IMR-90 (cell line): ENCODE measurements around the gene UBE2QL1. TPM values are rescaled to one million over a fixed set of nuclear protein-coding genes. Genes with fewer than 3 reads are reported as not detected.

Experiments used
- ATAC-seq: fragments of 200-7000 bp; cut with Tn5 transposase; 2 replicates; pipeline ENCODE4 v1.9.1; 2020; ENCODE audit warnings: low read depth, mild to moderate bottlenecking, moderate library complexity
- BruUV-seq: library from RNA; stranded (reverse); fragments of 400-500 nt; replicated peaks from 2 replicates; lab custom pipeline; 2021; lab: Mats Ljungman, UMichigan
- CTCF ChIA-PET: fragments of 300-600 bp; formaldehyde crosslinking; extraction: SDS; loops from one replicate; lab custom pipeline; 2021; ENCODE audit warnings: antibody characterized with exemption; lab: Yijun Ruan, JAX
- POLR2A ChIA-PET: fragments of 300-600 bp; sonication (Branson Sonifier 250); formaldehyde crosslinking; loops from one replicate; lab custom pipeline; 2022; ENCODE audit warnings: antibody characterized with exemption; ENCODE audit not compliant: unreplicated experiment; lab: Charles Lee
- DNase-seq: peaks from one replicate; pipeline ENCODE4 v3.0.0; 2013
- H2AFZ ChIP-seq: replicated peaks from 2 replicates; pipeline ENCODE3; 2013; ENCODE audit warnings: low read length, mild to moderate bottlenecking; ENCODE audit not compliant: poor library complexity
- H2AK5ac ChIP-seq: 2 replicates; pipeline ENCODE4 v1.6.1; 2013; ENCODE audit warnings: low read depth, low read length, inconsistent platforms
- H2AK9ac ChIP-seq: replicated peaks from 2 replicates; pipeline ENCODE3; 2013; ENCODE audit warnings: mild to moderate bottlenecking, low read depth, low read length, moderate library complexity; ENCODE audit not compliant: poor library complexity
- H2BK120ac ChIP-seq: 2 replicates; pipeline ENCODE4 v1.6.1; 2013; ENCODE audit warnings: low read depth, low read length, inconsistent platforms
- H2BK15ac ChIP-seq: 3 replicates; pipeline ENCODE4 v1.6.1; 2013; ENCODE audit warnings: low read depth, low read length, inconsistent platforms
- H2BK20ac ChIP-seq: 2 replicates; pipeline ENCODE4 v1.6.1; 2013; ENCODE audit warnings: low read depth, mild to moderate bottlenecking, inconsistent platforms, low read length, moderate library complexity
- H2BK5ac ChIP-seq: 2 replicates; pipeline ENCODE4 v1.6.1; 2013; ENCODE audit warnings: mild to moderate bottlenecking, low read depth, low read length, inconsistent platforms; ENCODE audit not compliant: poor library complexity, severe bottlenecking
- H3K14ac ChIP-seq: replicated peaks from 2 replicates; pipeline ENCODE4 v1.6.1; 2013; ENCODE audit warnings: low read depth, low read length, inconsistent platforms
- H3K18ac ChIP-seq: 2 replicates; pipeline ENCODE4 v1.6.1; 2013; ENCODE audit warnings: low read depth, low read length, control low read depth
- H3K23ac ChIP-seq: 2 replicates; pipeline ENCODE4 v1.6.1; 2013; ENCODE audit warnings: low read depth, low read length, inconsistent platforms
- H3K27ac ChIP-seq: 2 replicates; pipeline ENCODE4 v1.5.1; 2013; ENCODE audit warnings: mild to moderate bottlenecking, control low read depth, low read length; ENCODE audit not compliant: insufficient read depth
- H3K27me3 ChIP-seq: 2 replicates; pipeline ENCODE4 v1.6.1; 2013; ENCODE audit warnings: low read length; ENCODE audit not compliant: control insufficient read depth, insufficient read depth
- H3K36me3 ChIP-seq: 2 replicates; pipeline ENCODE4 v1.6.1; 2013; ENCODE audit warnings: low read length, mixed read lengths; ENCODE audit not compliant: control insufficient read depth, insufficient read depth
- H3K4ac ChIP-seq: 2 replicates; pipeline ENCODE4 v1.6.1; 2013; ENCODE audit warnings: low read depth, low read length, inconsistent platforms
- H3K4me1 ChIP-seq: 2 replicates; pipeline ENCODE4 v1.6.1; 2013; ENCODE audit warnings: low read length, mixed read lengths; ENCODE audit not compliant: control insufficient read depth, insufficient read depth
- H3K4me2 ChIP-seq: 2 replicates; pipeline ENCODE4 v1.6.1; 2013; ENCODE audit warnings: low read depth, mild to moderate bottlenecking, control low read depth, low read length, moderate library complexity
- H3K4me3 ChIP-seq: 2 replicates; pipeline ENCODE4 v1.5.1; 2013; ENCODE audit warnings: low read depth, mild to moderate bottlenecking, control low read depth, low read length, moderate library complexity; ENCODE audit not compliant: insufficient read depth
- H3K56ac ChIP-seq: 2 replicates; pipeline ENCODE4 v1.6.1; 2013; ENCODE audit warnings: low read length, inconsistent platforms; ENCODE audit not compliant: insufficient read depth; ENCODE audit errors: extremely low read depth
- H3K79me1 ChIP-seq, 2 experiments: 2 replicates each; pipeline ENCODE4 v1.6.1; 2013; ENCODE audit warnings: low read length in 2 of 2, inconsistent platforms in 1 of 2, low read depth in 1 of 2
- H3K9ac ChIP-seq: 2 replicates; pipeline ENCODE4 v1.6.1; 2013; ENCODE audit warnings: low read depth, low read length, control low read depth
- H3K9me1 ChIP-seq: 2 replicates; pipeline ENCODE4 v1.6.1; 2013; ENCODE audit warnings: low read length, inconsistent platforms; ENCODE audit not compliant: insufficient read depth
- H3K9me3 ChIP-seq: 2 replicates; pipeline ENCODE4 v1.6.1; 2013; ENCODE audit warnings: low read length; ENCODE audit not compliant: control insufficient read depth, insufficient read depth
- H4K20me1 ChIP-seq: 2 replicates; pipeline ENCODE4 v1.6.1; 2013; ENCODE audit warnings: low read length, inconsistent platforms; ENCODE audit not compliant: insufficient read depth
- H4K5ac ChIP-seq: 2 replicates; pipeline ENCODE4 v1.6.1; 2013; ENCODE audit warnings: mild to moderate bottlenecking, low read depth, low read length, control low read depth
- H4K8ac ChIP-seq, 2 experiments: 2 replicates each; pipeline ENCODE4 v1.6.1; 2013; ENCODE audit warnings: low read depth in 2 of 2, low read length in 2 of 2, control low read depth in 1 of 2, inconsistent platforms in 1 of 2
- H4K91ac ChIP-seq: 2 replicates; pipeline ENCODE4 v1.6.1; 2013; ENCODE audit warnings: low read depth, low read length, inconsistent platforms; ENCODE audit not compliant: insufficient read depth
- FOS ChIP-seq: fragments of 150-350 bp; IDR thresholded peaks from 2 replicates; pipeline ENCODE4 v1.6.1; 2016; ENCODE audit warnings: low read depth, low read length
- MAFK ChIP-seq: IDR thresholded peaks from 2 replicates; pipeline ENCODE4 v1.6.1; 2012; ENCODE audit warnings: low read depth, low read length, improper control_type of control experiment
- MXI1 ChIP-seq: IDR thresholded peaks from 2 replicates; pipeline ENCODE4 v1.6.1; 2012; ENCODE audit warnings: low read depth, mild to moderate bottlenecking, low read length, moderate library complexity, borderline replicate concordance
- POLR2A ChIP-seq: IDR thresholded peaks from 2 replicates; pipeline ENCODE4 v1.6.1; 2012; ENCODE audit warnings: mild to moderate bottlenecking, low read depth, low read length
- RAD21 ChIP-seq: IDR thresholded peaks from 2 replicates; pipeline ENCODE4 v1.6.1; 2012; ENCODE audit warnings: low read length, improper control_type of control experiment
- SMC3 ChIP-seq: fragments of 150-350 bp; IDR thresholded peaks from 2 replicates; pipeline ENCODE4 v1.6.1; 2016; ENCODE audit warnings: low read depth, mild to moderate bottlenecking, antibody characterized with exemption, low read length, moderate library complexity
- WGBS, 2 experiments: methylation state at CpG; one replicate each; pipeline versions ENCODE4 v1.1.5 to v1.1.7; 2013; ENCODE audit warnings: missing lambda C conversion rate in 2 of 2; ENCODE audit not compliant: insufficient read length in 1 of 2; ENCODE audit errors: extremely low coverage in 2 of 2; 5-methylcytosine and 5-hydroxymethylcytosine counted together
- dilution Hi-C: fragments of 300-500 bp; cut with HindIII; formaldehyde crosslinking; loops from one replicate; pipeline ENCODE4 v1.14.3; 2018; ENCODE audit warnings: low sequenced_read_pairs; ENCODE audit not compliant: unreplicated experiment
- in situ Hi-C: fragments of 300-500 bp; cut with MboI; formaldehyde crosslinking; loops from 3 replicates; pipeline ENCODE4 v1.14.3; 2019; ENCODE audit warnings: low sequenced_read_pairs, inconsistent platforms, mixed read lengths
- intact Hi-C: fragments of 100-400 bp; cut with micrococcal nuclease; formaldehyde crosslinking; loops from 2 replicates; pipeline ENCODE4 v1.10.0; 2022
- polyA plus RNA-seq, 3 experiments: library from polyadenylated mRNA; depleted of rRNA; stranded (reverse); fragments of >200 nt; gene quantifications; 2 replicates each; pipeline ENCODE4 v1.2.3, GENCODE V29; 2012; ENCODE audit warnings: low replicate concordance in 1 of 3
- total RNA-seq: library from RNA; depleted of rRNA; stranded (reverse); fragments of >200 nt; gene quantifications from 2 replicates; pipeline ENCODE4 v1.2.3, GENCODE V29; 2012
- TF ChIP-seq, protein P1 (sequence below): fragments of 150-350 bp; IDR thresholded peaks from 2 replicates; pipeline ENCODE4 v1.6.1; 2016; ENCODE audit warnings: low read depth, mild to moderate bottlenecking, low read length, moderate library complexity, borderline replicate concordance

Gene UBE2QL1
- total and polyA plus RNA-seq, 2 of the 4 experiments (the other 2 are of a cell fraction), result not detected

DNA sequence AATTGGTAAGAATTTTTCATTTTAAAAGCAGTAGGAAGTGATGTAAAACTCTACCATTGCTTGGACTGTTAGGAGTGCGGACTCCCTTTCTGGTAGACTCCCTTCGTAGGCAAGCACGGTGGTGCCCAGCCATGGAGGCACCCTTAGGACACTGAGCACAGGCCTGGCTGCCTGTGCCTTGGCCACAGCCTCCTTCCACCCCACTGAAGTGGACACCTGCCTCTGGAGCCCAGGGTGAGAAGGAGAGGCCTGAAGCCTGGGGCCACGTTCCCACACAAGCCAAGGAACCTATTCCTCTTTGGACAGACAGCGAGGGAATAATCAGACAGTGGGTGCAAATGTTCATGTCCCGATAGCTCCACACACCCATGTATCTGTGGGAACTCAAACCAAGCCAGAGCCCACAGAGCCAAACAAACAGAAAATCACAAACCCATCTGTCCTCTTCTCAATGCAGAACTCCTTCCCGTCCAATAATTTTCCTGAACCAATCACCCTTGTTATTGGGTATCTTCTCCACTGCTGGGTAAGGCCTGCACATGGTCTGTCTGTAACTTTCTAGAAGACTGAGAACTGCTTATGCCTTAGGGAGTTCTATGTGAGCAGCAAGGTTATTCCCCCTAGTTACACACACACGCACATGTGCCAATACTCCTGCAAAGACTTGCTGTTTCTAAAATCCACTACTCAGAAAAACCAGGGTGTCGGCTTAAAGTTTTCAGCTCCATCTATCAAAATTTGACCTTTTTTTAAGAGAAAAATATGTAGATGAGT, 45.2 kb downstream of the UBE2QL1 start:
- H3K9me1 ChIP-seq, result no peaks in the 10 kb centered on the region
- WGBS, 2 experiments, result no CpG with 5 or more reads among the region's 9 CpGs
- BruUV-seq, result no TSS peak
- H3K27ac ChIP-seq, result no peak overlapping the region
- no peak overlapping the region for H3K4me3 ChIP-seq
- no peak for DNase-seq
- CTCF ChIA-PET, result no interaction called here
- no peaks in the 10 kb centered on the region for H3K79me1 ChIP-seq
- no peaks in the 10 kb centered on the region for H3K4me1 ChIP-seq
- no peak overlapping the region for H2AK9ac ChIP-seq
- H3K56ac ChIP-seq, result no peak overlapping the region
- no peak for ATAC-seq
- no peak overlapping the region for H3K23ac ChIP-seq
- H3K4me2 ChIP-seq, result no peak overlapping the region
- H3K36me3 ChIP-seq, result no peaks in the 10 kb centered on the region
- no peak overlapping the region for H2AFZ ChIP-seq
- H4K8ac ChIP-seq, result no peak overlapping the region
- POLR2A ChIA-PET, result no interaction called here
- H3K18ac ChIP-seq, result no peak overlapping the region
- no peaks in the 10 kb centered on the region for H4K20me1 ChIP-seq
- no peak overlapping the region for H2BK20ac ChIP-seq
- H2BK120ac ChIP-seq, result no peak overlapping the region
- TF ChIP-seq MAFK, result no peak
- no peak for TF ChIP-seq RAD21
- no peak for TF ChIP-seq MXI1
- TF ChIP-seq FOS, result no peak
- TF ChIP-seq, protein P1, sequence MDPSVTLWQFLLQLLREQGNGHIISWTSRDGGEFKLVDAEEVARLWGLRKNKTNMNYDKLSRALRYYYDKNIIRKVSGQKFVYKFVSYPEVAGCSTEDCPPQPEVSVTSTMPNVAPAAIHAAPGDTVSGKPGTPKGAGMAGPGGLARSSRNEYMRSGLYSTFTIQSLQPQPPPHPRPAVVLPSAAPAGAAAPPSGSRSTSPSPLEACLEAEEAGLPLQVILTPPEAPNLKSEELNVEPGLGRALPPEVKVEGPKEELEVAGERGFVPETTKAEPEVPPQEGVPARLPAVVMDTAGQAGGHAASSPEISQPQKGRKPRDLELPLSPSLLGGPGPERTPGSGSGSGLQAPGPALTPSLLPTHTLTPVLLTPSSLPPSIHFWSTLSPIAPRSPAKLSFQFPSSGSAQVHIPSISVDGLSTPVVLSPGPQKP, result no peak
- no peak for TF ChIP-seq POLR2A
- no peak for TF ChIP-seq SMC3
- H3K14ac ChIP-seq, result no peak overlapping the region
- H3K4ac ChIP-seq, result no peak overlapping the region
- no peak overlapping the region for H2BK5ac ChIP-seq
- H3K9ac ChIP-seq, result no peak overlapping the region
- in situ Hi-C loops, result no loop called here
- no peak overlapping the region for H2AK5ac ChIP-seq
- H2BK15ac ChIP-seq, result no peak overlapping the region
- H3K9me3 ChIP-seq, result no peaks in the 10 kb centered on the region
- intact Hi-C loops, result no loop called here
- no peaks in the 10 kb centered on the region for H3K27me3 ChIP-seq
- dilution Hi-C loops, result no loop called here
- H4K5ac ChIP-seq, result no peak overlapping the region
- no peak overlapping the region for H4K91ac ChIP-seq
